Renal cortical epithelial cell (primary cell): Measurements from ENCODE around the gene INPP5A. TPM values are rescaled to one million over a fixed set of nuclear protein-coding genes. Genes with fewer than 3 reads are reported as not detected.

Source experiments
- DNase-seq: peaks from one replicate; pipeline ENCODE4 v3.0.0-alpha.2; 2011; ENCODE audit warnings: low read depth
- total RNA-seq: library from RNA; depleted of rRNA; stranded (reverse); fragments of >200 nt; gene quantifications from 2 replicates; pipeline ENCODE4 v1.2.3, GENCODE V29; 2014

Gene INPP5A
- total RNA-seq, 1 donor from 2014 or later = 30.7 TPM

GRCh38 chr10:132517951-132518521 is 19.6 kb upstream of the INPP5A start:
- no peak for DNase-seq

- peak; percentile 40 for DNase-seq
Observed at GRCh38 chr10:132518572-132519381, 18.8 kb upstream of the INPP5A start.

DNA sequence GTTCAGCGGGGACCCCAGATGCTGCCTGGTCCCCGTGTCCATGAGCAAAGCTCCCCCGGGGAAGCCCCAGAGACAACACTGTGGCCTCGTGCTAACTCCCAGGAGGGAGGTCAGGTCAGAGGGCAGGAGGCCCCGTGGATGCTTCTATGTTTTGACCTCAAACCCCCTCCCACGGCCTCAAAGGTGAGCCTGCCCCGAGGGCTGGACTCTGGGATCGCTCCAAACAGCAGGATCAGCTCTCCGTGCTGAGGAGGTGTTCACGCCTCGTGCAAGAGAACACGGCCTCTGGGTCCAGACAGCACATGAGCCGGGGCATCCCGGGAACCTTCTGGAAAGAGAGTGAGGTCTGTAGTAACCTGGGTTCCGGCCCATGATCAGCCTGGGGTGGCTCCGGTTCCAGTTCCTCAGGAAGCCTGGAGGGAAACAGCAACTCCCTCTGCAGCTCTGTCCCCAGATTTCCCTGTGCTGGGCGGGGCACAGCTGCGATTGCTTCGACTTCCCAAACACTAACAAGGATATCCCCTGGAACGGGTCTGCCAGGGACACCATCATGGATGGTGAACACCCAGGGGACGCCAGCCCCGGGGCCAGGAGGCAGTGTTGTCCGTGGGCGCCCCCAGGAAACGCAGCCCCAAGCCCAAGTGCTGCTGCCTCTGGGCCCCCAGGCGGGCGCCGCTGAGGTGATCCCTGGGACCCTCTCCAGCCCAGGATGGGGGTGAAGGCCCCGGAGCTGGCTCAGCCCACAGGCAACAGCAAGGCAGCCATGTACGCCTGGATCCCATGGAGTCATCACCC is 18.0 kb upstream of the INPP5A start:
- no peak for DNase-seq

- no peak for DNase-seq
Observed at GRCh38 chr10:132520177-132520811, 17.3 kb upstream of the INPP5A start.

- DNase-seq = no peak
Observed at GRCh38 chr10:132521041-132521465, 16.5 kb upstream of the INPP5A start.

DNA sequence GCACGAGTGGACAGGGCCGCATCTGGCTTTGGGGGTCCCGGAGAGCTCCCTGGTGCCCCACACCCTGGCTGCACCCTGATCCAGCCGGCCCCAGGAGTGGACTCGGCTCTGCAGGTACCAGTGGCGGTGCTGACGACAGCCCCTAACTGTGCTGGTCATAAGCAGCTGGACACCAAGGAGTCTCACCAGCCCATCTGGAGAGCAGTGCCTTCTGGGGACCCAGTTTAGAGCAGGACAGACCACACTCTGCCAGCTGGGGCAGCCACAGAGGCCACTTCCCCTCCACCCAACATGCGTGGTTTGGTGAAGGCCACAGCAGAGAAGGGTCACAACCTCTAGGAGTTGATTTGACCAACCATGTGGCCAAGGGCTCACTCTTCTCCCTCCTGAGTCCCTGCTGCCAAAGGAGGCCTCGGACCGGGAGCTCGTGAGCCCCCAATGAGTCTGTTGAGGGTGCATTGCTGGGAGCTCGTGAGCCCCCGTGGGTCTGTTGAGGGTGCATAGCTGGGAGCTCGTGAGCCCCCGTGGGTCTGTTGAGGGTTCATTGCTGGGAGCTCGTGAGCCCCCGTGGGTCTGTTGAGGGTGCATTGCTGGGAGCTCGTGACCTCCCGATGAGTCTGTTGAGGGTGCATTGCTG is 16.0 kb upstream of the INPP5A start:
- no peak for DNase-seq

- DNase-seq = no peak
Observed at GRCh38 chr10:132522521-132523411, 14.8 kb upstream of the INPP5A start.

- DNase-seq = no peak
Observed at GRCh38 chr10:132523561-132524442, 13.8 kb upstream of the INPP5A start.

DNA sequence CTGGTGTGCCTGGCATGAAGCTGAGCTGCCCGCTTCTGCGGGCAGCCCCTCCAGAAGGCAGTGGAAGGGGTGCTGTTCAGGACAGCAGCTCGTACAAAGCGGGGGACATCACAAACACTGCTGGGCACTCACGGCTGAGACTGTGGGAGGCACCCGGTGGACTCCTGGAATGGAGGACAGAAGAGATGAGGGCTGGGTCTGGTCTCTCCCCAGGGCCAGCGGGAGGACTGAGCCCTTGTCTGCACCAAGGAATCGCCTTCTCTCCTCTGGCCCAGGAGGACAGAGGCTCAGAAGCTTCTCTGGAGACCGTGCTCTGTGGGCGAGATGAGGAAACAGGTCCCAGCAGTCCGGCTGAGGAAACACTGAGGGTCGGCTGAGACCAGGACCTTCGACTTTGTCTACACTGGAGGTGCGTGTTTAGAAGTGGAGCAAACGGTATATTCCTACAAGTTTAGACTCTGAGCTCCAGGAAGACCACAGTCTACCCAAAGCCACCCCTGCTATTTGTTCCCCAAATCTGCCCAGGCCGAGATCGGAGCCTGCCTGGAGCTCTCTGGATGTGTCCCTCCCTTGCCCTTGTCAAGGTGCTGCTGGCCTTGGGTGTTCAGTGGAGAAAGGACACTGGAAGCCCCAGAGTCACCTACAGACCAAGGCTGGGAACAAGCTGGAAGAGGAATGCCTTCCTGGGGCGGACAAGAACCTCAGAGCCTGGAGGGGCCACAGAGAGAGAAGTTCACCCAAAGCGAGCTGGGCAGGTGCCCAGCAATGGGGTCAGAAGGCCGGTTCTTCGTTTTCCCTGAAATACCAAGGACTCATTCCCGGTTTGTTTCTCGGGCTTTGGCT is 12.9 kb upstream of the INPP5A start:
- DNase-seq = no peak

DNA sequence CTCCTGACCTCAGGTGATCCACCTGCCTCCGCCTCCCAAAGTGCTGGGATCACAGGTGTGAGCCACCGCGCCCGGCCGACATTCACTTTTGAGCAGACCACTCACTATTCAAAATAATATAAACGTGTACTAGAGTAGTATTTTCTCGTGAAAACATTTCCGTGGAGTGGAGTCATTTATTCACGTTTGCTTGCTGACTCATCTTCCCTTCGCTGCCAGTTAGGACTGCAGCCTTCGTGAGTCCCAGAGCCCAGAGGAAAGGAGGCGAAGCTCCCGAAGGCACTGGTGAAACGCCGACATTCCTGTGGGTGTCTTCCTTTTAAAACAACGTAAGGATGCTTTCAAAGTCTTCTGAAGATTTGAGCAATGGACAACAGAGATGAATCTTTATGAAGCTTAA is 10.9 kb upstream of the INPP5A start:
- no peak for DNase-seq

DNA sequence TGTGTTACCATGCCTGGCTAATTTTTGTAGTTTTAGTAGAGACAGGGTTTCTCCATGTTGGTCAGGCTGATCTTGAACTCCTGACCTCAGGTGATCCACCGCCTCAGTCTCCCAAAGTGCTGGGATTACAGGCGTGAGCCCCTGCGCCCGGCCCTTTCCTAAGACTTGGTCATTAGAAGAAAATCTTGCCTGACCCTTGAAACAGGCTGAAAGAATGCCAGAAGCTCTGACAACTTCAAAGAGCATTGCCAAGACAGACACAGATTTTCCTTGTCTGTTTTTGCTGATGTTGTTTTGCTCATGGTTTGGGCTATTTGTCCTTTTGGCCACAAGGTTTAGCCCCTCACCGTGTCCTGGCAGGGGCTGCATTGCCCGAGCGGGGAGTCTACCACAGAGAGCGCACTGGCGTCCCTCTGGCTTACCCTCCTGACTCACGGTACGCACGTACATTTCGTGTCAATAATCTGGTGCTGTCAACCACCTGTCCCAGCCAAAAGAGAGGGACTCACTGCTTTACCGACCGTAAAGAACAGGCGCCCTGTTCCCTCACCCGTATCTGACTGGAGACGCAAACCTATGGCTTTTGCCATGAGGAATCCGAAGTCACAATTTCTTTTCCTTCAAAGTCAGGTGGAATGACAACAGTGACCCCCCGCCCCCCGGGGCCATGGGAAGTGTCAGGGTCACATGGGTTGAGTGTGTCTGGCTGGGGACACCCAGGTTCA is 10.1 kb upstream of the INPP5A start:
- DNase-seq = no peak

GRCh38 chr10:132528064-132528691 is 9.4 kb upstream of the INPP5A start:
- DNase-seq = no peak

DNA sequence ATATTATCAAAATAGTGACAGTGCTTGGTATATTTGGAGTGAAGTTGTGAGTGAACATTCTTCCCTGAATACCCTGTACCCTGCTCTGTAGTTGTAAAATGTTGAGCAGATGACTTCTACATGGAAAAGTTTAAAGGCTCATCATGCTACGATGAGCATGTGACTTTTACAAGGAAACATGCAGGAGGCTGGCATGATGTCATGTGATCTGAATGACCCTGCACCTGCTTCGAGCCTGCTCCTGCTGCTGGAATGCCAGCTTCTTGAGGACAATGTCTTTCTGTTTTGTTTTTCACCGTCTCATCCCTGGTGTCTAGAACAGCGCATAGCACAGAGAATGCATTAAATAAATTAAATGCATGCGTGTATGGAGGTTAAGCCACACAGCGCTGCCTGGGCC is 5.4 kb upstream of the INPP5A start:
- DNase-seq = no peak

DNA sequence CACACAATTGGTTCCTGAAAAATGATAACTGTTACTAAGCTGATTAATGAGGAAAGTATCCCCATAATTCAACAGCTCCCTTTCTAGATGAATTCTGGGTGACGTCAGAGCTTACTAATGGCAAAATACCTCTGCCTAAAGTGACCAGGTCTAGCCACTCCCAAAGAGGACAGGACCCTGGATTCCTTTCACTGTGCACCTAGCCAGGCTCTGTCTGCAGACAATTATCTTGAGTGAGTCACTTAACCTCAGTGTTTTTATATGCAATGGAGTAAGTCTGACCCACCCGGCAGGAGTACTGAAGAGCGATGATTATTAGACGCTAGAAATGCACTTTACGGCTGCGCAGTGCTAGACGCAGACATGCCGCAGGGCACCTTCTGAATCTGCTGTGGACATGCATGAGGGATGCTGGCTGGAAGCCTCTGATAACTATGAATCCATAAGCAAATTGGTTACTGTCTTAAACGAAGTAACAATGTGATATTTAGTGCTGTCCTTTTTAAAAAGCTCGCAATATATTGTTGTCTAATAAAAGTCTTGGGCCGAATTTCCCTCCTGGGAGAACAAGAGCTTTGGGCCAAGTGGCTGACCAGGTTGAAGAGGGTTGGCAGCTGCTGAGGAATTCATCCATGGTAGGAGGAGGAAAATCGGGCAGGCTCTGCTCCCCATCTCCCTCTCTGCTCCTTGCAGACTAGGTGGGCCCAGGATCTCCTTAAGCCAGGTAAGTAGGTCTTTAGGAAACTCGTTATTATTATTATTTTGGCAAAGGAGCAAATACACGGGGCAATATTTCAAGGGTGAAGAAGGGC is 4.6 kb upstream of the INPP5A start:
- peak; percentile 98 for DNase-seq

DNA sequence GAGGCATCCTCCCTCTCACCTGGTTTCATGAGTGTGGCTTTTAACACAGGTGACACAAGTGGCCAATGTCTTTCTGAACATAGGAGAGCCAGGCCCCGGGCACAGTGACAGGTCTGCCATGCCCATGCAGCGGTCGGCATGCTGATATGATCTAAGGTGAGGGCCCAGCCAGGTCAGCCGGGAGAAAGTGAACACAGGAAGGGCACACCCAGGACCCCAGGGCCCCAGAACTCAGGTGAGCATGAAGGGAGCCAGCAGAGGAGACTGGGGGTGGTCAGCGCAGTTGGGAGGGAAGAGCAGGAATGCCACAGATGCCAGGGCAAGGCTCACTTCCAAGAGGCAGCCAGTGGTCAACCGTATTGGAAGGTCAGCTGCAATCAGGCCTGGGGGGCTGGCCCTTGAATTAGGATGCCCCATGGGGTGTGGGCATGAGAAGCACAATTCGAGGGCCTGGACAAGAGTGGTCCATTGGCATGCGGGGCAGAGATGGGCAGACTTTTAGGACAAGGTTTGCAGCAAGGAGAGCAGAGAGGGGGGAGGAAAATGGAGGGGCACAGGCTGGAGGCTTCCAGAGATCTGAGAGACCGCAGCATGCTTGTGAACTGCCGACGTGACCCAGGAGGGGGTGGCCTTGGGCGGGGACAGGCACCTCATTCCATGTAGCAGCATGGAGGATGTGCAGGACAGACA is 3.9 kb upstream of the INPP5A start:
- no peak for DNase-seq
